OCI-LY7 (cell line): ENCODE data around the gene CNKSR3.

Experiments
- EZH2phosphoT487 ChIP-seq: fragments of 200-600 bp; sonication (generic); IDR thresholded peaks from 2 replicates; pipeline ENCODE4 v1.6.1; 2018; ENCODE audit warnings: low read depth, borderline replicate concordance, mild to moderate bottlenecking, mixed run types, antibody characterized with exemption, low read length, moderate library complexity, mixed read lengths
- TF ChIP-seq, protein P1 (sequence below): fragments of 200-600 bp; sonication (generic); conservative IDR thresholded peaks from 2 replicates; pipeline ENCODE4 v1.5.1; 2014; ENCODE audit warnings: mild to moderate bottlenecking, antibody characterized with exemption, low read length, moderate library complexity, mixed read lengths

DNA sequence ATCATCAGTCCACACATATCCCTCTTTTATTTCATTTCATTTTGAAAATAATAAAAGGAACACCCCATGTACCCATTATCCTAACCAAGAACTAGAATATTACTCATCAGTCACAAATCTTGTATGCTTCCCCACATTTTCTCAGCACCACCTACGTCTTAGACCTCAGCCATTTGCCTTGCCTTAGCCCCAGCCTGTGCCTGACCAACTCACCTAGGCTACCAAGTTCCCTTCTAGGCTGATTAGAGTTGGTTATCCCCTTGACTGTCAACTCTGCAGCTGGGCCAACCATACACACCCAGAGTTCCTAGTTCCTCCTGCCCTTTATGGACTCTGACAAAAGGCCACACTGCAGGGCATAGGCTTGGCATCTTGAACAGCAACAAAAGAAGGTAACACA lies 120.5 kb downstream of the CNKSR3 start:
- TF ChIP-seq, protein P1, sequence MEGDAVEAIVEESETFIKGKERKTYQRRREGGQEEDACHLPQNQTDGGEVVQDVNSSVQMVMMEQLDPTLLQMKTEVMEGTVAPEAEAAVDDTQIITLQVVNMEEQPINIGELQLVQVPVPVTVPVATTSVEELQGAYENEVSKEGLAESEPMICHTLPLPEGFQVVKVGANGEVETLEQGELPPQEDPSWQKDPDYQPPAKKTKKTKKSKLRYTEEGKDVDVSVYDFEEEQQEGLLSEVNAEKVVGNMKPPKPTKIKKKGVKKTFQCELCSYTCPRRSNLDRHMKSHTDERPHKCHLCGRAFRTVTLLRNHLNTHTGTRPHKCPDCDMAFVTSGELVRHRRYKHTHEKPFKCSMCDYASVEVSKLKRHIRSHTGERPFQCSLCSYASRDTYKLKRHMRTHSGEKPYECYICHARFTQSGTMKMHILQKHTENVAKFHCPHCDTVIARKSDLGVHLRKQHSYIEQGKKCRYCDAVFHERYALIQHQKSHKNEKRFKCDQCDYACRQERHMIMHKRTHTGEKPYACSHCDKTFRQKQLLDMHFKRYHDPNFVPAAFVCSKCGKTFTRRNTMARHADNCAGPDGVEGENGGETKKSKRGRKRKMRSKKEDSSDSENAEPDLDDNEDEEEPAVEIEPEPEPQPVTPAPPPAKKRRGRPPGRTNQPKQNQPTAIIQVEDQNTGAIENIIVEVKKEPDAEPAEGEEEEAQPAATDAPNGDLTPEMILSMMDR, result no peak
- TF ChIP-seq EZH2phosphoT487, result no peak
